GM23248 (cell line): ENCODE data around the gene DENND5A.
"Not testable (repeated sequence)": the region's sequence is repeated elsewhere in the genome, so short reads cannot be mapped to it uniquely, and the experiment has no call there.

ENCODE experiments used
- EZH2 ChIP-seq: fragments of 200-600 bp; sonication (generic); IDR thresholded peaks from 2 replicates; pipeline ENCODE4 v1.6.1; 2018; ENCODE audit warnings: antibody characterized with exemption, mild to moderate bottlenecking; ENCODE audit not compliant: insufficient read depth, poor library complexity, severe bottlenecking
- EZH2phosphoT487 ChIP-seq: fragments of 200-600 bp; sonication (generic); IDR thresholded peaks from 2 replicates; pipeline ENCODE4 v1.6.1; 2018; ENCODE audit warnings: antibody characterized with exemption, moderate library complexity, mild to moderate bottlenecking, low read depth; ENCODE audit not compliant: insufficient read depth

GRCh38 chr11:9097186-9097943 is 167.8 kb downstream of the DENND5A start:
- not testable (repeated sequence) for TF ChIP-seq EZH2phosphoT487, EZH2
